Measurements from ENCODE around the gene NWD2.

NWD2 gene

DNA sequence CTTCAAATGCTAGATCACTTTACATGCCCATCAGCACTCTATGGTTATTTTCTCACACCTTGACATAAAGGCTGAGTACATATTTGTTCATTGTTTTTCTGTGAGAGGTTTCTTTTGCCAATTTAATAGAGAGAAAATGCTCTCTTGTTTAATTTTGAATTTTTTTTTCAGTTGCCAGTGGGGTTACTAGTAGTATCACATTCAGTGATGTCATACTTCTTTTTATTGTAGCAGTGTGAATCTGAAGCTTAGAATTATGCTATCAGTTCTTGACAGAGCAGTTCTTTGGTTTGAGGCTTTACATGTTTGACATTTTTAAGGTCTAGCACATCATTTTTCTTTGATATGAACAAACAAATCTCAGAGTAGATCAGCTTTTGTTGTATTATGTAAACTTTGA lies 185.4 kb downstream of the NWD2 start:
- Histone ChIP-seq H3K4me3 (replicated peaks; ENCODE audit: insufficient read depth, low read length) (no peak overlapping the region), H3K27me3 (ENCODE audit: insufficient read depth, poor library complexity, severe bottlenecking) (peaks cover 2% of the 10 kb centered on the region), H3K27ac (replicated peaks) (no peak overlapping the region)
- TF ChIP-seq, protein P1, sequence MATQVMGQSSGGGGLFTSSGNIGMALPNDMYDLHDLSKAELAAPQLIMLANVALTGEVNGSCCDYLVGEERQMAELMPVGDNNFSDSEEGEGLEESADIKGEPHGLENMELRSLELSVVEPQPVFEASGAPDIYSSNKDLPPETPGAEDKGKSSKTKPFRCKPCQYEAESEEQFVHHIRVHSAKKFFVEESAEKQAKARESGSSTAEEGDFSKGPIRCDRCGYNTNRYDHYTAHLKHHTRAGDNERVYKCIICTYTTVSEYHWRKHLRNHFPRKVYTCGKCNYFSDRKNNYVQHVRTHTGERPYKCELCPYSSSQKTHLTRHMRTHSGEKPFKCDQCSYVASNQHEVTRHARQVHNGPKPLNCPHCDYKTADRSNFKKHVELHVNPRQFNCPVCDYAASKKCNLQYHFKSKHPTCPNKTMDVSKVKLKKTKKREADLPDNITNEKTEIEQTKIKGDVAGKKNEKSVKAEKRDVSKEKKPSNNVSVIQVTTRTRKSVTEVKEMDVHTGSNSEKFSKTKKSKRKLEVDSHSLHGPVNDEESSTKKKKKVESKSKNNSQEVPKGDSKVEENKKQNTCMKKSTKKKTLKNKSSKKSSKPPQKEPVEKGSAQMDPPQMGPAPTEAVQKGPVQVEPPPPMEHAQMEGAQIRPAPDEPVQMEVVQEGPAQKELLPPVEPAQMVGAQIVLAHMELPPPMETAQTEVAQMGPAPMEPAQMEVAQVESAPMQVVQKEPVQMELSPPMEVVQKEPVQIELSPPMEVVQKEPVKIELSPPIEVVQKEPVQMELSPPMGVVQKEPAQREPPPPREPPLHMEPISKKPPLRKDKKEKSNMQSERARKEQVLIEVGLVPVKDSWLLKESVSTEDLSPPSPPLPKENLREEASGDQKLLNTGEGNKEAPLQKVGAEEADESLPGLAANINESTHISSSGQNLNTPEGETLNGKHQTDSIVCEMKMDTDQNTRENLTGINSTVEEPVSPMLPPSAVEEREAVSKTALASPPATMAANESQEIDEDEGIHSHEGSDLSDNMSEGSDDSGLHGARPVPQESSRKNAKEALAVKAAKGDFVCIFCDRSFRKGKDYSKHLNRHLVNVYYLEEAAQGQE (IDR thresholded peaks at IDR 0.05; ENCODE audit: insufficient replicate concordance, low read depth): no peak
- TF ChIP-seq GABPA (IDR thresholded peaks at IDR 0.05; ENCODE audit: low read depth) (no peak), SPI1 (IDR thresholded peaks at IDR 0.05; ENCODE audit: borderline replicate concordance, low read depth) (no peak), POLR2AphosphoS5 (IDR thresholded peaks at IDR 0.05; ENCODE audit: low read depth) (no peak)
- TF ChIP-seq, protein P2, sequence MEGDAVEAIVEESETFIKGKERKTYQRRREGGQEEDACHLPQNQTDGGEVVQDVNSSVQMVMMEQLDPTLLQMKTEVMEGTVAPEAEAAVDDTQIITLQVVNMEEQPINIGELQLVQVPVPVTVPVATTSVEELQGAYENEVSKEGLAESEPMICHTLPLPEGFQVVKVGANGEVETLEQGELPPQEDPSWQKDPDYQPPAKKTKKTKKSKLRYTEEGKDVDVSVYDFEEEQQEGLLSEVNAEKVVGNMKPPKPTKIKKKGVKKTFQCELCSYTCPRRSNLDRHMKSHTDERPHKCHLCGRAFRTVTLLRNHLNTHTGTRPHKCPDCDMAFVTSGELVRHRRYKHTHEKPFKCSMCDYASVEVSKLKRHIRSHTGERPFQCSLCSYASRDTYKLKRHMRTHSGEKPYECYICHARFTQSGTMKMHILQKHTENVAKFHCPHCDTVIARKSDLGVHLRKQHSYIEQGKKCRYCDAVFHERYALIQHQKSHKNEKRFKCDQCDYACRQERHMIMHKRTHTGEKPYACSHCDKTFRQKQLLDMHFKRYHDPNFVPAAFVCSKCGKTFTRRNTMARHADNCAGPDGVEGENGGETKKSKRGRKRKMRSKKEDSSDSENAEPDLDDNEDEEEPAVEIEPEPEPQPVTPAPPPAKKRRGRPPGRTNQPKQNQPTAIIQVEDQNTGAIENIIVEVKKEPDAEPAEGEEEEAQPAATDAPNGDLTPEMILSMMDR (IDR thresholded peaks at IDR 0.05; ENCODE audit: insufficient read depth, low read length): no peak
- no peak for DNase-seq (ENCODE audit: low read depth in 1 of 2, low spot score in 1 of 2)

DNA sequence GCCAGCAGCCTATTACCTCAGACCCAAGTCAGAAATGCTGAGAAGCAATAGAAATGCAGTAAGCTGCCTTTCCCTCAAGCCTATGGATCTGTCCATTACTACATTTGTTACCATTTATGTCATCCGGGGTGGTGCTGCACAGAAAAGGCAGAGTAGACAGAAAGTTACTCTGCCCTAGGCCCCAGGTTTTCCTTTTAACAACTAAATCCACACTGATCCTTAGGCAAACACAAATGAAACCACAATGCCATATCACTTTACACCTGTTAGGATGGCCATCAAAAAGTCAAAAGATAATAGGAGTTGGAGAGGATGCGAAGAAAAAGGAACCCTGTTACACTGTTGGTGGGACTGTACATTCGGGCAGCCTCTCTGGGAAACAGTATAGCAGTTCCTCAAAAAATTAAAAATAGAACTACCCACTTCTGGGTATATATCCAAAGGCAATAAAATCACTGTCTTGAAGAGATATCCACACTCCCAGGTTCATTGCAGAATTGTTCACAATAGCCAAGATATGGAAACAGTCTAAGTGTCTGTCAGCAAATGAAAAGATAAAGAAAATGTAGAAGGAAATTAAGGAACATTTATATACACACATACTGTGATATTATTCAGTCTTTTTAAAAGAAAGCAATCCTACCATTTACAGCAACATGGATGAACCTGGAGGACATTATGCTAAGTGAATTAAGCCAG lies 186.3 kb downstream of the NWD2 start:
- TF ChIP-seq GABPA (IDR thresholded peaks at IDR 0.05; ENCODE audit: low read depth): no peak
- peak; percentile 60 for TF ChIP-seq SPI1 (IDR thresholded peaks at IDR 0.05; ENCODE audit: borderline replicate concordance, low read depth)
- no peak for TF ChIP-seq POLR2AphosphoS5 (IDR thresholded peaks at IDR 0.05; ENCODE audit: low read depth)
- TF ChIP-seq, protein P2 (IDR thresholded peaks at IDR 0.05; ENCODE audit: insufficient read depth, low read length): no peak
- TF ChIP-seq, protein P1 (IDR thresholded peaks at IDR 0.05; ENCODE audit: insufficient replicate concordance, low read depth): no peak
- Histone ChIP-seq H3K4me3 (replicated peaks; ENCODE audit: insufficient read depth, low read length) (no peak overlapping the region), H3K27ac (replicated peaks) (no peak overlapping the region), H3K27me3 (ENCODE audit: insufficient read depth, poor library complexity, severe bottlenecking) (no peaks in the 10 kb centered on the region)
- DNase-seq (ENCODE audit: low read depth in 1 of 2, low spot score in 1 of 2): no peak

DNA sequence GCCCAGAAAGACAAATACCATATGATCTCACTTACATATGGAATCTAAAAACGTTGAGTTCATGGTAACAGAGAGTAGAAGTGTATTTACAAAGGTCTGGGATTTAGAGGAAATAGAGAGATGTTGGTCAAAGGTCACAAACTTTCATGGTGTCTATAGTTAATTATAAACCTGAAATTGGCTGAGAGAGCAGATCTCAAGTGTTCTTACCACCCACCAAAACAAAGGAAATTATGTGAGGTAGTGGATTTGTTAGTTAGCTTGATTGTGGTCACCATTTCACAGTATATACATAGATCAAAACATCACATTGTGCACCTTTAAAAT lies 186.8 kb downstream of the NWD2 start:
- Histone ChIP-seq H3K27me3 (ENCODE audit: insufficient read depth, poor library complexity, severe bottlenecking) (no peaks in the 10 kb centered on the region), H3K4me3 (replicated peaks; ENCODE audit: insufficient read depth, low read length) (no peak overlapping the region), H3K27ac (replicated peaks) (no peak overlapping the region)
- no peak for DNase-seq (ENCODE audit: low read depth in 1 of 2, low spot score in 1 of 2)
- TF ChIP-seq, protein P1 (IDR thresholded peaks at IDR 0.05; ENCODE audit: insufficient replicate concordance, low read depth): no peak
- no peak for TF ChIP-seq SPI1 (IDR thresholded peaks at IDR 0.05; ENCODE audit: borderline replicate concordance, low read depth)
- TF ChIP-seq POLR2AphosphoS5 (IDR thresholded peaks at IDR 0.05; ENCODE audit: low read depth): no peak
- no peak for TF ChIP-seq GABPA (IDR thresholded peaks at IDR 0.05; ENCODE audit: low read depth)
- TF ChIP-seq, protein P2 (IDR thresholded peaks at IDR 0.05; ENCODE audit: insufficient read depth, low read length): no peak
